ENCODE measurements around the gene FIG4. TPM values are rescaled to one million over a fixed set of nuclear protein-coding genes. Genes with fewer than 3 reads are reported as not detected.
"Not testable (repeated sequence)": the region's sequence is repeated elsewhere in the genome, so short reads cannot be mapped to it uniquely, and the experiment has no call there.

Gene FIG4
- total RNA-seq, 1 experiment from 2014 or later, result 19.0 TPM

DNA sequence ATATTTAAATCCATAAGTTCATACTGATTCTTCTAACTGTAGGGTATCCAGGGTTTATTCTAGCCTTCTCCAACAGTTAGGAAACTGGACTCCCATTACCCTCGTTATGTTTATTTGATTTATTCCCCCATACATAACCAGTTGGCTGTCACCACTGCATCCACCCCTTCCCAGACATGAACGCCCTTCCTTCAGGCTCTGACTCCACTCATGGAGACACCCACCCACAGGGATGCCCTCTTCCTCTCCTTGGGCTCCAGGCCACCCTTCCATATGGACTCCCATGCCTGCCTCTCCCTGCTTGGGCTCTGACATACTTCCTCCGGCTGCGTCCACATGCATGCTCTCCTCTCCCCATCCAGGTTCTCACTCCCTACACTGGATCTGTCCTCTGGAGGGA lies 124.0 kb downstream of the FIG4 start:
- no peak for DNase-seq
- no peaks in the 10 kb centered on the region for H3K36me3 ChIP-seq (replicated peaks; ENCODE audit: control insufficient read depth, insufficient read depth, low read length)
- no peaks in the 10 kb centered on the region for H3K27me3 ChIP-seq (ENCODE audit: control insufficient read depth, insufficient read depth, low read length)
- no peak overlapping the region for H3K4me3 ChIP-seq (ENCODE audit: insufficient read depth, low read depth, low read length)

DNA sequence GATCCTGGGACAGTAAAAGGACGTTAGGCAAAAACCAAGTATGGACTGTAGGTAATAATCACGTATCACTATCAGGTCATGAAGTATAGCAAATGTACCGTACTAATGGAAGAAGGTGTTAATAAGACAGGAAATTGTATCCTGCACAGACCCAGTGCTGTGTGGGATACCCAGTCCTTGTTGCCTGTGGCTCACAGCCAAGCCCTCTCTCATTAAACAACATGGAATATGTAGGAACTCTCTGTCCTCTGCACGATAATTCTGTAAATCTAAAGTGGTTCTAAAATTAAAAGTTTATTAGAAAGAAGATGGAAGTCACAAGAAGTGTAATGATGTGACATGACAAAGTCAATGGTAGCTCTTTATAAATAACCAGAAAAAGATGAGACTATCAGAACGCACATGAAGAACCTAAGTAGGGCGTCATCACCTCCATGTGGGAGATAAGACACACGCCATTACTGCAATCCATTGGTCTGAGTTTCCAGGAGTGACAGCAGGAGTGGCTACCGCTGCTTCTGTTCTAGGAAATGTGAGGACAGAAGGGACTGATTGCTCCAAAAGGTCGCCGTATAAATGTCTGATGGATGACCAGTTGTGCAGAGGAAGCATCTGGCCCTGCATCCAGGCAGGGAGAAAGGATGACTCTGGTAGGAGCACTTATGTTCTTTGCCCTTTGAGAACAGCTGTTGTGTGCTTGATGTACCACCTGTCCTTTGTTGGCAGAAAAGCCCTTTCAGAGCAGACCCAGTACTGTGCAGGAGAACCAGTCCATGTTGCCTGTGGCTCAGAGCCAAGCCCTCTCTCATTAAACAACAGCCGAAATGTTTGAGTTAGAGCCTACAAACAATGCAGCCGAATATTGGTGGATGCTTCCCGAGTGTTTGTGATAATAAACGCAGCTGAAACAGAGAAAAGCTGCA lies 125.6 kb downstream of the FIG4 start:
- H3K36me3 ChIP-seq (replicated peaks; ENCODE audit: control insufficient read depth, insufficient read depth, low read length), result no peaks in the 10 kb centered on the region
- no peak for DNase-seq
- H3K27me3 ChIP-seq (ENCODE audit: control insufficient read depth, insufficient read depth, low read length), result no peaks in the 10 kb centered on the region
- H3K4me3 ChIP-seq (ENCODE audit: insufficient read depth, low read depth, low read length), result no peak overlapping the region

DNA sequence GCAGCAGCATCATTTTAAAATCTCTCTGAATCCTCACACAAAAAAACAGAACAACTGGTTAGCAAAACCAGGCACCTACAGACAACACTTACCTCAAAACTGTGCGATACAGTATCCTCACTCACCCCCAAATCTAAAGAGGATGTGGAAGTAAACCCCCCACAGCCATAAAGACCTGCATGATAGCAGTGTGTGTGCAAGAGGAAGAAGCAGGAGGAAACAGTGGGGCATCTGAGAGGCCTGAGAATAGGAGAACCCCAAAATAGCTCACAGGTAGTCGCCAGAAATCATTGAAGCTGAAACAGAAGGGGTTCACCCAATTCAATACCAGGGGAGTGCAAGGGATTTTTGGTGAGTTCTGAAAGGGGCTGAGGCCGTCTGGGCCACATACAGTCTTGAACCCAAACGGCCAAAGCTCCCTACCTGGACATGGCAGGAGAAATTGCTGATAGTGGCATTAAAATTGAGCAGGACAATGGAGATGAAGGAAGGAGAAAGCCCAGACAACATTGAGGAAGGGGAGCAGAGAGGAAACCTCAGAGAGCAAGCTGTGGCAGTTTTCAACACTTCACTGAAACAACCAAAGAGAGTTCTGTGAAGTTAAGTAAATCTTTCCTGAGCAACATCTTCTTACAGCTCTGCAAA lies 129.7 kb downstream of the FIG4 start:
- H3K36me3 ChIP-seq (replicated peaks; ENCODE audit: control insufficient read depth, insufficient read depth, low read length), result no peaks in the 10 kb centered on the region
- no peak for DNase-seq
- no peaks in the 10 kb centered on the region for H3K27me3 ChIP-seq (ENCODE audit: control insufficient read depth, insufficient read depth, low read length)
- no peak overlapping the region for H3K4me3 ChIP-seq (ENCODE audit: insufficient read depth, low read depth, low read length)

- no peak overlapping the region for H3K4me3 ChIP-seq (ENCODE audit: insufficient read depth, low read depth, low read length)
- no peak for DNase-seq
- no peaks in the 10 kb centered on the region for H3K27me3 ChIP-seq (ENCODE audit: control insufficient read depth, insufficient read depth, low read length)
- no peaks in the 10 kb centered on the region for H3K36me3 ChIP-seq (replicated peaks; ENCODE audit: control insufficient read depth, insufficient read depth, low read length)
Observed at GRCh38 chr6:109821428-109821827, 130.3 kb downstream of the FIG4 start.

GRCh38 chr6:109824105-109824504 lies 133.0 kb downstream of the FIG4 start:
- Histone ChIP-seq H3K4me3 (ENCODE audit: insufficient read depth, low read depth, low read length) (no peak overlapping the region), H3K27me3 (ENCODE audit: control insufficient read depth, insufficient read depth, low read length) (no peaks in the 10 kb centered on the region), H3K36me3 (replicated peaks; ENCODE audit: control insufficient read depth, insufficient read depth, low read length) (no peaks in the 10 kb centered on the region)
- no peak for DNase-seq

DNA sequence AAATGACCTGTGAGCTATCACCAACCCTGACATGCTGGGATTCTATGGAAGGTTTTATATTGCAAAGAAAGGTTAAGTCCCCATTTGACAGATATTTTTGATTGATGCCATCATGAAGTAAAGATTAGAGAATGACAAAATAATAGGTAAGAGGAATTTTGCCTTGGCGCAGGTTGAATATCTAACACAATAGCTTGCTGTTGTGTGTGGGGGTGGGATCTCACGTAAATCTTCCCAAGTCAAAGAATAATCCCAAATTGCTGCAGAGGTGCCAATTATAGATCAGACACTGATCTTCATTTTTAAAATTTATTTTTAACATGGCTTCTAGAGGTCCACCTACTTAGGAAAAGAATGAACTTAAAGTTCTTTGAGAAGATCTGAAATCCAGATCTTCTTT lies 135.5 kb downstream of the FIG4 start:
- no peak overlapping the region for H3K4me3 ChIP-seq (ENCODE audit: insufficient read depth, low read depth, low read length)
- DNase-seq, result no peak

GRCh38 chr6:109831352-109831751 lies 140.3 kb downstream of the FIG4 start:
- DNase-seq; H3K27me3 ChIP-seq (ENCODE audit: control insufficient read depth, insufficient read depth, low read length): not testable (repeated sequence)

More for the DNA sequence above, 135.5 kb downstream of the FIG4 start:
- Histone ChIP-seq H3K36me3 (replicated peaks; ENCODE audit: control insufficient read depth, insufficient read depth, low read length) (no peaks in the 10 kb centered on the region), H3K27me3 (ENCODE audit: control insufficient read depth, insufficient read depth, low read length) (no peaks in the 10 kb centered on the region)

GRCh38 chr6:109834131-109834530 lies 143.0 kb downstream of the FIG4 start:
- Histone ChIP-seq H3K36me3 (replicated peaks; ENCODE audit: control insufficient read depth, insufficient read depth, low read length) (no peaks in the 10 kb centered on the region), H3K27me3 (ENCODE audit: control insufficient read depth, insufficient read depth, low read length) (no peaks in the 10 kb centered on the region), H3K4me3 (ENCODE audit: insufficient read depth, low read depth, low read length) (no peak overlapping the region)
- DNase-seq, result no peak

More at GRCh38 chr6:109831352-109831751, 140.3 kb downstream of the FIG4 start:
- H3K36me3 ChIP-seq (replicated peaks; ENCODE audit: control insufficient read depth, insufficient read depth, low read length); H3K4me3 ChIP-seq (ENCODE audit: insufficient read depth, low read depth, low read length): not testable (repeated sequence)

GRCh38 chr6:109834595-109835437 lies 143.7 kb downstream of the FIG4 start:
- Histone ChIP-seq H3K4me3 (ENCODE audit: insufficient read depth, low read depth, low read length) (no peak overlapping the region), H3K27me3 (ENCODE audit: control insufficient read depth, insufficient read depth, low read length) (no peaks in the 10 kb centered on the region)

DNA sequence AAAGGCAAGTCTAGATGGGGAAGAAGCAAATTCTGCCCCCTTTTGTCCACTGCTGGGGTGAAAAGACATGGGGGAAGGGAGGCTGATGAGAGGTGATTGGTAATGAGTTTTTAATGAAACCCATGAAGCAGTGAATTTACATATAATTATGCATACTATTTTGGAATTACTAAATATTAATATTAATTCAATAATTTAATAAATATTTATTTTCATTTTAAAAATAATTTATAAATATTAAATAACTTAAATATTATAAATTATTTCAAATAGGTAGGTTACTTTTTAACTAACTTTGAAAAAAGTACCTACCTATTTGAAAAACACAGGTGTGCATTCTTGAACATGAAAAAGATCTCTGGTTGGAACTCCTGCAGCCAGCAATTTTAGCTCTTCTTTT lies 148.9 kb downstream of the FIG4 start:
- no peak overlapping the region for H3K4me3 ChIP-seq (ENCODE audit: insufficient read depth, low read depth, low read length)
- no peaks in the 10 kb centered on the region for H3K27me3 ChIP-seq (ENCODE audit: control insufficient read depth, insufficient read depth, low read length)
- DNase-seq, result no peak
- no peaks in the 10 kb centered on the region for H3K36me3 ChIP-seq (replicated peaks; ENCODE audit: control insufficient read depth, insufficient read depth, low read length)

More at GRCh38 chr6:109834595-109835437, 143.7 kb downstream of the FIG4 start:
- no peak for DNase-seq
- no peaks in the 10 kb centered on the region for H3K36me3 ChIP-seq (replicated peaks; ENCODE audit: control insufficient read depth, insufficient read depth, low read length)

DNA sequence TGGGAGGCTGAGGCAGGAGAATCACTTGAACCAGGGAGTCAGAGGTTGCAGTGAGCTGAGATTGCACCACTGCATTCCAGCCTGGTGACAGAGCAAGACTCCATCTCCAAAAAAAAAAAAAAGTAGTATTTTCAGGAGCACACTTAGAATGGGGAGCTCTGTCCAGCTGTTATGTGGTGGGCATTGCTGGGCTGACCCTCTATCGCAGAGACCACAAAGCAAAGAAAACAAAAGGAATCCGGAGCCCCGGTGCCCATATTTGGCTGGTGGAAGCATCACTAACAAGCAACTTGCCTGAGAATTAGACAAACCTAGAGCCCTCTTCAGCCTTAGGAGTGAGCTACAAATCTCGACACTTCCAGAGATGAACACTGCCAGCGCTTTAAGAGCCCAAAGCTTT lies 149.7 kb downstream of the FIG4 start:
- Histone ChIP-seq H3K36me3 (replicated peaks; ENCODE audit: control insufficient read depth, insufficient read depth, low read length) (no peaks in the 10 kb centered on the region), H3K27me3 (ENCODE audit: control insufficient read depth, insufficient read depth, low read length) (no peaks in the 10 kb centered on the region)
- DNase-seq, result no peak

DNA sequence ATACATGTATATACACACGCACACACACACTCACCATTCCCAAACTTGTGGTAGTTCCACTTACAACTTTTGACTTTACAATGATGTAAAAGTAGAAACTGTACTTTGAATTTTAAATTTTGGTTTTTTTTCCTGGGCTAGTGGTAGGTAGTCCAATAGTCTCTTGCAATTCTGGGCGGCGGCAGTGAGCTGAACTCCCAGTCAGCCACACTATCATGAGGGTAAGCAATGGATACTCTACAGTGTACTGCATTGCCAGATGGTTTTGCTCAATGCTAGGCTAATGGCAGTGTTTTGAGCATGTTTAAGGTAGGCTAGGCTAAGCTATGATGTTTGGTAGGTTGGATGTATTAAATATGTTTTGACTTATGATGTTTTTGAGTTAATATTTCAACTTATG lies 150.8 kb downstream of the FIG4 start:
- H3K4me3 ChIP-seq (ENCODE audit: insufficient read depth, low read depth, low read length), result no peak overlapping the region
- no peaks in the 10 kb centered on the region for H3K36me3 ChIP-seq (replicated peaks; ENCODE audit: control insufficient read depth, insufficient read depth, low read length)
- no peak for DNase-seq
- no peaks in the 10 kb centered on the region for H3K27me3 ChIP-seq (ENCODE audit: control insufficient read depth, insufficient read depth, low read length)

More for the DNA sequence above, 149.7 kb downstream of the FIG4 start:
- H3K4me3 ChIP-seq (ENCODE audit: insufficient read depth, low read depth, low read length), result no peak overlapping the region

DNA sequence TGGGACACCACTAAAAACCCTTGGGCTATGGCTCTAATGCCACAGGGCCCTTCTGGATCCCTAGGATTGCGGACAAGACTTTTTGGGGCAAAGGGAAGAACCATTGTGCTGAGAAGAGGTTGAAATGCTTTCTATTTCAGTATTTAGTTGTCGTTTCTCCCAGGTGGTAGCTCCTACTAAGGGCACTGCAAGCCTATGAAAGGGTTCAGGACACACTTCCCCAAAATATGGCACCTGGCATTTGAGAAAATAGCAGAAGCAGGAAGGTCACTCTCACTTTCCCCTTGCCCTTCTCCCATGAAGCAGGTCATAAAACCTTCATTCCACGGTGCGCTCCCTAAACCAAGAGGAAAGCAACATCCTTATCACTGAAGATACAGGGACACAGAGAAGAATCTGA lies 161.6 kb downstream of the FIG4 start:
- DNase-seq, result no peak
- Histone ChIP-seq H3K4me3 (ENCODE audit: insufficient read depth, low read depth, low read length) (no peak overlapping the region), H3K36me3 (replicated peaks; ENCODE audit: control insufficient read depth, insufficient read depth, low read length) (no peaks in the 10 kb centered on the region), H3K27me3 (ENCODE audit: control insufficient read depth, insufficient read depth, low read length) (no peaks in the 10 kb centered on the region)

DNA sequence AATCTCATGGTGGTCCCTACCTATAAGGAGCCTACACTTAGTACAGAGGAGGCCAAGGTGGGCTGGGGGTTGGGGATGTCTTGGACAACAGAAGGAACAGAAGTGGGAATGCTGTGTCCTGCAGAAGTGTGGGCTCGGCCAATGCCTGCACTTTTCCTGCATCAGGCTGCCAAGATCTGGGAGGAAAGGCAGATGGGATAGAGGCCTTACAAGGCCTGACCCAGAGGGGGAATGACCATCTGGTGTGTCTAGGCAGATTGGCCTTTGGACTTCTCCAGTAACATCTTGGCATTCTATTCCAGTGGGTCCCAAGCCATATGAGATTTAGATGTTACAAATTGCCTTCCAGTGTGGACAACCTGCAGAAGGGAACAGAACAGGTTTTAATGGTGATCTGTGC lies 162.3 kb downstream of the FIG4 start:
- H3K36me3 ChIP-seq (replicated peaks; ENCODE audit: control insufficient read depth, insufficient read depth, low read length), result no peaks in the 10 kb centered on the region
- H3K27me3 ChIP-seq (ENCODE audit: control insufficient read depth, insufficient read depth, low read length), result no peaks in the 10 kb centered on the region
- DNase-seq, result no peak
- H3K4me3 ChIP-seq (ENCODE audit: insufficient read depth, low read depth, low read length), result no peak overlapping the region

Data from H7 (cell line).